Urinary bladder (tissue), 4 donors: Measurements from ENCODE around the gene PKD1. TPM values are rescaled to one million over a fixed set of nuclear protein-coding genes. Genes with fewer than 3 reads are reported as not detected.

Experiments used
- DNase-seq: peaks from one replicate; pipeline ENCODE4 v3.0.0-alpha.2; 2015; ENCODE audit errors: extremely low spot score
- H3K27ac ChIP-seq: one replicate; pipeline ENCODE4 v1.5.1; 2013; ENCODE audit warnings: low read depth, mild to moderate bottlenecking, moderate library complexity
- H3K36me3 ChIP-seq: one replicate; pipeline ENCODE4 v1.6.1; 2013; ENCODE audit warnings: mild to moderate bottlenecking, moderate library complexity; ENCODE audit not compliant: insufficient read depth
- H3K4me1 ChIP-seq: one replicate; pipeline ENCODE4 v1.6.1; 2013; ENCODE audit warnings: mild to moderate bottlenecking, moderate library complexity; ENCODE audit not compliant: insufficient read depth
- H3K4me3 ChIP-seq: one replicate; pipeline ENCODE4 v1.5.1; 2013; ENCODE audit warnings: low read depth, low read length
- WGBS: extraction: QIAGEN DNeasy Blood & Tissue Kit; methylation state at CpG from one replicate; pipeline ENCODE4 v1.1.7; 2013; 5-methylcytosine and 5-hydroxymethylcytosine counted together
- polyA plus RNA-seq: library from polyadenylated mRNA; stranded (reverse); fragments of 200-250 nt; gene quantifications from one replicate; pipeline ENCODE4 v1.2.3, GENCODE V29; 2013
- total RNA-seq: library from RNA; depleted of rRNA; stranded (reverse); fragments of >200 nt; gene quantifications from one replicate; pipeline ENCODE4 v1.2.3, GENCODE V29; 2014
- donor health status: healthy with polysubstance abuse.
- donor health status: healthy.

The PKD1 gene
- total and polyA plus RNA-seq, 2 donors: 79.5 to 197 TPM

- peaks cover 4% of the 10 kb centered on the region for H3K36me3 ChIP-seq
- WGBS: 94% methylated on average over 28 of the region's 28 CpGs
- no peaks in the 10 kb centered on the region for H3K4me1 ChIP-seq
- H3K27ac ChIP-seq: no peak overlapping the region
- DNase-seq: no peak
- H3K4me3 ChIP-seq: no peak overlapping the region
Measured at GRCh38 chr16:2076072-2076865, 59.4 kb downstream of the PKD1 start.

GRCh38 chr16:2075631-2076030, 60.1 kb downstream of the PKD1 start:
- Histone ChIP-seq H3K4me1 (no peaks in the 10 kb centered on the region), H3K27ac (no peak overlapping the region), H3K4me3 (no peak overlapping the region), H3K36me3 (peaks cover 4% of the 10 kb centered on the region)
- 94% methylated on average over 24 of the region's 24 CpGs for WGBS
- DNase-seq: no peak

- Histone ChIP-seq H3K27ac (no peak overlapping the region), H3K4me3 (no peak overlapping the region), H3K4me1 (no peaks in the 10 kb centered on the region), H3K36me3 (peaks cover 2% of the 10 kb centered on the region)
- no peak for DNase-seq
- 94% methylated on average over 20 of the region's 20 CpGs for WGBS
Measured at GRCh38 chr16:2074071-2074470, 61.6 kb downstream of the PKD1 start.

- no peak overlapping the region for H3K27ac ChIP-seq
- peaks cover 2% of the 10 kb centered on the region for H3K36me3 ChIP-seq
Measured at GRCh38 chr16:2072926-2073325, 62.8 kb downstream of the PKD1 start.

GRCh38 chr16:2071454-2072202, 64.1 kb downstream of the PKD1 start:
- DNase-seq: no peak
- H3K4me1 ChIP-seq: no peaks in the 10 kb centered on the region
- 77% methylated on average over 34 of the region's 34 CpGs for WGBS
- no peak overlapping the region for H3K27ac ChIP-seq
- H3K36me3 ChIP-seq: peaks cover 2% of the 10 kb centered on the region
- H3K4me3 ChIP-seq: no peak overlapping the region

More at GRCh38 chr16:2072926-2073325, 62.8 kb downstream of the PKD1 start:
- DNase-seq: no peak
- WGBS: 87% methylated on average over 8 of the region's 8 CpGs
- H3K4me1 ChIP-seq: no peaks in the 10 kb centered on the region
- H3K4me3 ChIP-seq: no peak overlapping the region

- no peak overlapping the region for H3K4me3 ChIP-seq
- no peak for DNase-seq
- peaks cover 2% of the 10 kb centered on the region for H3K36me3 ChIP-seq
- no peaks in the 10 kb centered on the region for H3K4me1 ChIP-seq
- WGBS: 92% methylated on average over 29 of the region's 29 CpGs
- H3K27ac ChIP-seq: no peak overlapping the region
Measured at GRCh38 chr16:2070576-2071453, 64.9 kb downstream of the PKD1 start.

- no peaks in the 10 kb centered on the region for H3K4me1 ChIP-seq
- no peak overlapping the region for H3K4me3 ChIP-seq
- H3K36me3 ChIP-seq: peaks cover 6% of the 10 kb centered on the region
- WGBS: 97% methylated on average over 11 of the region's 11 CpGs
- H3K27ac ChIP-seq: no peak overlapping the region
- DNase-seq: no peak
Measured at GRCh38 chr16:2066139-2066538, 69.6 kb downstream of the PKD1 start.

- 91% methylated on average over 16 of the region's 16 CpGs for WGBS
- peaks cover 9% of the 10 kb centered on the region for H3K36me3 ChIP-seq
- no peak for DNase-seq
- H3K4me1 ChIP-seq: no peaks in the 10 kb centered on the region
- H3K27ac ChIP-seq: no peak overlapping the region
- H3K4me3 ChIP-seq: no peak overlapping the region
Measured at GRCh38 chr16:2064368-2064945, 71.2 kb downstream of the PKD1 start.

- Histone ChIP-seq H3K36me3 (peaks cover 9% of the 10 kb centered on the region), H3K27ac (no peak overlapping the region)
- 93% methylated on average over 25 of the region's 25 CpGs for WGBS
Measured at GRCh38 chr16:2063861-2064260, 71.8 kb downstream of the PKD1 start.

GRCh38 chr16:2062801-2063200, 72.9 kb downstream of the PKD1 start:
- no peaks in the 10 kb centered on the region for H3K4me1 ChIP-seq
- H3K27ac ChIP-seq: no peak overlapping the region
- H3K36me3 ChIP-seq: peaks cover 9% of the 10 kb centered on the region
- 94% methylated on average over 28 of the region's 28 CpGs for WGBS
- H3K4me3 ChIP-seq: no peak overlapping the region
- DNase-seq: no peak

More at GRCh38 chr16:2063861-2064260, 71.8 kb downstream of the PKD1 start:
- DNase-seq: no peak
- Histone ChIP-seq H3K4me1 (no peaks in the 10 kb centered on the region), H3K4me3 (no peak overlapping the region)

GRCh38 chr16:2061526-2061925, 74.2 kb downstream of the PKD1 start:
- DNase-seq: no peak
- WGBS: 93% methylated on average over 13 of the region's 13 CpGs
- Histone ChIP-seq H3K36me3 (peaks cover 9% of the 10 kb centered on the region), H3K4me1 (no peaks in the 10 kb centered on the region), H3K27ac (no peak overlapping the region), H3K4me3 (no peak overlapping the region)

- peaks cover 9% of the 10 kb centered on the region for H3K36me3 ChIP-seq
- 95% methylated on average over 18 of the region's 18 CpGs for WGBS
Measured at GRCh38 chr16:2061023-2061422, 74.7 kb downstream of the PKD1 start.

GRCh38 chr16:2060346-2060745, 75.4 kb downstream of the PKD1 start:
- H3K4me3 ChIP-seq: no peak overlapping the region
- H3K36me3 ChIP-seq: peaks cover 9% of the 10 kb centered on the region
- H3K4me1 ChIP-seq: no peaks in the 10 kb centered on the region
- H3K27ac ChIP-seq: no peak overlapping the region
- 88% methylated on average over 17 of the region's 17 CpGs for WGBS
- no peak for DNase-seq

More at GRCh38 chr16:2061023-2061422, 74.7 kb downstream of the PKD1 start:
- Histone ChIP-seq H3K27ac (no peak overlapping the region), H3K4me1 (no peaks in the 10 kb centered on the region), H3K4me3 (no peak overlapping the region)
- DNase-seq: no peak
